Measurements from ENCODE around the gene LAMA3.

LAMA3 gene

DNA sequence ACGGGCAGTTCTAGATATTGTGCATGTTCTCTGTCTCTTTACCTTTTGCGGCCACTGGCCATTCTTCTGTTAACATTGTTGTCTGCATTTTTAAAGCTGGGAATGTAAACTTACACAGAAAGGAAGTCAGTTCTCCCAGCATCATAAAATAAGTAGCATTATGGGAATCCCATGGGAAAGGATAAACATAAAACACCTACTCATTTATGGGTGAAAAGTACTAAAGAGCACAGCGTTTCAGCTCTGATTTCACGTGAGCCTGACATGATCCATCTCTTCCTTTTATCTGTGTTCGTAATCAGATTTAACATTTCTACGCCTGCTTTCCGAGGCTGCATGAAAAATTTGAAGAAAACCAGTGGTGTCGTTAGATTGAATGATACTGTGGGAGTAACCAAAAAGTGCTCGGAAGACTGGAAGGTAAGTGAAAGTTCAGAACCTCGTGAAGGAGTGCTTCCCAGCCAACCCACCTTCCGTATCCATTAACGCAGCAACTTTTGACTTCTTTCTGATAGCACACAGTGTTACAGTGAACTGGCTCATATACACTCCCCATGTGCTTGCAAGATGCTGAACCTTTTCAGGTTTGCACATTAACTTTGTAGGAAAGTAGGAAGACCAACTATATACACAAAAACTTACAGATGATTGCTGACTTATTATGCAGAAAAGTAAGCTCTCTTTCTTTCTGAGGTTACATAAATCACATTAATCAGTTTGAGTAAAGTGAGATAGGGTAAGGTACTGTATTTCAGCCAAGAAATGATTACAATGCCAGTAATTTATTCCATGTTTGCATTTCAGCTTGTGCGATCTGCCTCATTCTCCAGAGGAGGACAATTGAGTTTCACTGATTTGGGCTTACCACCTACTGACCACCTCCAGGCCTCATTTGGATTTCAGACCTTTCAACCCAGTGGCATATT is 238.8 kb downstream of the LAMA3 start:
- in situ Hi-C loops (cut with HindIII; ENCODE audit: low sequenced_read_pairs) = no loop called here
- no peak for DNase-seq (ENCODE audit: low read depth)
- H3K4me3 ChIP-seq (ENCODE audit: low read depth, low read length) = no peak overlapping the region
- TF ChIP-seq, protein P1, sequence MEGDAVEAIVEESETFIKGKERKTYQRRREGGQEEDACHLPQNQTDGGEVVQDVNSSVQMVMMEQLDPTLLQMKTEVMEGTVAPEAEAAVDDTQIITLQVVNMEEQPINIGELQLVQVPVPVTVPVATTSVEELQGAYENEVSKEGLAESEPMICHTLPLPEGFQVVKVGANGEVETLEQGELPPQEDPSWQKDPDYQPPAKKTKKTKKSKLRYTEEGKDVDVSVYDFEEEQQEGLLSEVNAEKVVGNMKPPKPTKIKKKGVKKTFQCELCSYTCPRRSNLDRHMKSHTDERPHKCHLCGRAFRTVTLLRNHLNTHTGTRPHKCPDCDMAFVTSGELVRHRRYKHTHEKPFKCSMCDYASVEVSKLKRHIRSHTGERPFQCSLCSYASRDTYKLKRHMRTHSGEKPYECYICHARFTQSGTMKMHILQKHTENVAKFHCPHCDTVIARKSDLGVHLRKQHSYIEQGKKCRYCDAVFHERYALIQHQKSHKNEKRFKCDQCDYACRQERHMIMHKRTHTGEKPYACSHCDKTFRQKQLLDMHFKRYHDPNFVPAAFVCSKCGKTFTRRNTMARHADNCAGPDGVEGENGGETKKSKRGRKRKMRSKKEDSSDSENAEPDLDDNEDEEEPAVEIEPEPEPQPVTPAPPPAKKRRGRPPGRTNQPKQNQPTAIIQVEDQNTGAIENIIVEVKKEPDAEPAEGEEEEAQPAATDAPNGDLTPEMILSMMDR (IDR thresholded peaks at IDR 0.05; ENCODE audit: low read depth, low read length, missing control alignments) = no peak

DNA sequence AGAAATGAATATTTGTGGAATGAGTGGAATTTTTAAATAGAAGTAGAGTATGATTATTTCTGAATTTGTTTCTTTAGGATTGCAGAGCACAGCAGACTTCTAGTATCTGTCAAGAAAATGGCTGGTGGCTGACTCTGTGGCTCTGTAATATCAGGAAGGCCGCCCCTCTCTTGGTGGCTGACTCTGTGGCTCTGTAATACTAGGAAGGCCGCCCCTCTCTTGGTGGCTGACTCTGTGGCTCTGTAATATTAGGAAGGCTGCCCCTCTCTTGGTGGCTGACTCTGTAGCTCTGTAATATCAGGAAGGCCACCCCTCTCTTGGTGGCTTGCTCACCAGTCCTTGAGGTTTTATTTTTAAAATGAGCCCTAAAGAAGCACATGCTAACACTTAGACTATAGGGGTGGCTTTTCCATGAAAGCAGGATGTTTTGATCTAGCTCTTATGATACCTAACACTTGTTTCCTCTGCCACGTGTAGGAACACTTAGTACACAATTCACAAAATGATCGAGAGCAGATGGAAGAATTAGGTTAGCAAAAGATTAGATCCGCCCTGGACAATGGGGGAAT is 240.2 kb downstream of the LAMA3 start:
- no peak for DNase-seq (ENCODE audit: low read depth)
- in situ Hi-C loops (cut with HindIII; ENCODE audit: low sequenced_read_pairs) = no loop called here
- TF ChIP-seq, protein P1 (IDR thresholded peaks at IDR 0.05; ENCODE audit: low read depth, low read length, missing control alignments) = no peak
- no peak overlapping the region for H3K4me3 ChIP-seq (ENCODE audit: low read depth, low read length)

DNA sequence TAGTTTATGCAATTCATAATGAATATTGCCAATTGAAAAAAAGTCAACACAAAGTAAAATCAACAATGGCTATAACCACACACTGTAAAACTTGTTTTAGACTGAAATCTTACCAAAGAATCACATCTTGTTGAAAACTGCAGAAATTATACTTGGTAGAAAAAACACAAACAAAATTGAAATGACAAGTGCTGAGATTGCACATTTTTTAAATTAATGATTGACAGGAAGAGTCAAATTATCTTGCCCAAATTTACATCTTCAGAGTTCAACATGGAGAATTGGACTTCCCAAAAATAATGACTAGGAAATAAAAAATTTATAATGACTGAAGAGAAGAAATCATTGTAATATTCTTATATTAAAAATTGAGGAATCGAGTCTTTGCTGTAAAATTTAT is 240.7 kb downstream of the LAMA3 start:
- in situ Hi-C loops (cut with HindIII; ENCODE audit: low sequenced_read_pairs) = no loop called here
- no peak for DNase-seq (ENCODE audit: low read depth)
- H3K4me3 ChIP-seq (ENCODE audit: low read depth, low read length) = no peak overlapping the region
- TF ChIP-seq, protein P1 (IDR thresholded peaks at IDR 0.05; ENCODE audit: low read depth, low read length, missing control alignments) = no peak

DNA sequence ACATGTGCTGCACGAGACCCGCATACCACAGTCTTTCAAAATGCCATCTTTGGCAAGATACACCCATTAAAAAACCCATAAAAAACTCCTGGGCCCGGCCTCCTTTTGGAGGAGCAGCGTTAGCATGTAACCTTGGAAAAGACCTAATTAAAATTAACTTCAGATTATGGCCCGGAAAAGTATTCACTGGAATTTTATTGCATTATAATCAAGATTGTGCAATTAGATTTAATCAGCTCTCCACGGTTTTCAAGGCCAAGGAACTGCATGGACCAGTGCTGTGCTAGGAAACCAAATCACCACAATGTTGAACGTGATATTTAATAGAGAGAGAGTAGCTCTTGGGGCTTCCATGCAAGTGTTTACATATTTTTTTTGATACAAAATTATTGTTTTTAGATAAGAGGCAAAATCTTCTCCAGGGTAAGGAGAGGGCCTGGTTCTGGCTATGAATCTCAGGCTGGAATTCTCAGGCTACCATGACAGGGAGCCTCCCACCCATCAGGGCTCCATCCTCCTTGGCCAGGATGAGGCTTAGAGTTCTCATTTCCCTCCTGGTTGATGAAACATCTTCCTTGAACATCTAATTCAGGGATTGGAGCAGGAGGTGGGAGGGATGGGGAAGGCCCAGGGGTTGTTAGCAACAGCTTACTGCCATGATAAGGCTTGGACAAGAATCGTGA is 243.3 kb downstream of the LAMA3 start:
- DNase-seq (ENCODE audit: low read depth) = no peak
- no peak overlapping the region for H3K4me3 ChIP-seq (ENCODE audit: low read depth, low read length)
- in situ Hi-C loops (cut with HindIII; ENCODE audit: low sequenced_read_pairs) = no loop called here
- TF ChIP-seq, protein P1 (IDR thresholded peaks at IDR 0.05; ENCODE audit: low read depth, low read length, missing control alignments) = no peak

DNA sequence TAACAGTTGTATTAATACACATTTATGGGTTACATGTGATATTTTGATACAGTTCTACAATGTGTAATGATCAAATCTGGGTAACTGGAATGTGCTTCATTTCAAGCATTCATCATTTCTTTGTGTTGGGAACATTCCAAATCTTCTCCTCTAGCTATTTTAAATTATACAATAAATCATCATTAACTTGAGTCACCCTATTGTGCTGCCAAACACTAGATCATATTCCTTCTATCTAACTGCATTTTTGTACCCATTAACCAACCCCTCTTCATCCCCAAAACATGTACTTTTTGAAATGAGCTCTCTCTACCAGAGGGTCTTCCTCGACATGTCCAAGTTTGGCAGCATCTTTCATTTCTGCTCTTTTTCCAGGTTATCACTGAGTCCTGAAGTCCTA is 244.2 kb downstream of the LAMA3 start:
- in situ Hi-C loops (cut with HindIII; ENCODE audit: low sequenced_read_pairs) = no loop called here
- H3K4me3 ChIP-seq (ENCODE audit: low read depth, low read length) = no peak overlapping the region
- DNase-seq (ENCODE audit: low read depth) = peak; percentile 19
- TF ChIP-seq, protein P1 (IDR thresholded peaks at IDR 0.05; ENCODE audit: low read depth, low read length, missing control alignments) = no peak

DNA sequence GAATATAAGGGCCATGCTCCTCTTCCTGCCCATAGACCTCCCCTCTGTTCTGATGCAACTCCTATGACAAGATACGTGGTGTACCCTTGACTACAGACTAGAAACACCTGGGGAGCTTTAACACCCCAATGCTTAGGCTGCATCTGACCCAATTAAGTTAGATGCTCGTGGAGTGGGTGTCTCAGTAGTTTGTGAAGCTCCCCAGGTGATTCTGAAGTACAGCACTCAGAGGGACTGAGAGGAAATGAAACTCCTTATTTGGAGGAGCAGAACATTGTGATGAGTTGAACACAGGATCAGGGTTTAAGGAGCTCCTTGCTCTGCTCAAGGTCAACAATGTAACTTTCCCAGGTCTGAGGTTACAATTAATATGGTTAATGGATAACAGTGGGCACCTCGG is 245.0 kb downstream of the LAMA3 start:
- in situ Hi-C loops (cut with HindIII; ENCODE audit: low sequenced_read_pairs) = no loop called here
- TF ChIP-seq, protein P1 (IDR thresholded peaks at IDR 0.05; ENCODE audit: low read depth, low read length, missing control alignments) = no peak
- H3K4me3 ChIP-seq (ENCODE audit: low read depth, low read length) = no peak overlapping the region
- no peak for DNase-seq (ENCODE audit: low read depth)
